ENCODE data around the gene IFT27.

The IFT27 gene

DNA sequence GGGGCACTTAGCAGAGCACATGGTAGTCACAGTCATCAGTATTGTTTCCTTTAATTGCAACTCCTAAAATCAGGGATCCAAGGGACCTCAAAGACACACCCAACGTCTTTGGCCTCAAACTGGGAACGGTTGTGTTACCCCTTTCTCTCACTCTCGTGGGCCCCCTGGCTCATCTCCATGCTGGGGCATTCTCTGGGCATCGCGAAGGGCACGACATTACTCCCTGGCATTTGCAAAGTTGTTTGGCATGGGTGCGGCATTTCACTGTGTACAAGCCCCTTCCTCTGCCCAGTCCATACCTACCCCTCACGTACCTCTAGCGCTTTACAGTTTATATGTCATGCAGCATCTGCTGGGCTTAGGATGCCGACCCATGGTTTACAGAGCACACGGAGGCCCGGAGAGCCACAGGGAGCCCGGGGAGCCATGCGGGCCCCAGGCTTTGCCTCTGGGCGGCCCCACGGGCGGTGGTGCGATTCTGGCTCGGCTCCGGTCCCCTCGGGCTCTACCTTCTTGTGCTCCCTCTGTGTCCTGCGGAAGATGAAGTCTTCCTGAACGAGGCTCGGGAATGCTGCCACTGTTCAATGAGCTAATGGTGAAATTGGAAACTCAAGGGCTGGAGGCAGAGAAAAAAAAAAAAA lies 50.4 kb downstream of the IFT27 start:
- DNase-seq (ENCODE audit: low spot score): no peak

DNA sequence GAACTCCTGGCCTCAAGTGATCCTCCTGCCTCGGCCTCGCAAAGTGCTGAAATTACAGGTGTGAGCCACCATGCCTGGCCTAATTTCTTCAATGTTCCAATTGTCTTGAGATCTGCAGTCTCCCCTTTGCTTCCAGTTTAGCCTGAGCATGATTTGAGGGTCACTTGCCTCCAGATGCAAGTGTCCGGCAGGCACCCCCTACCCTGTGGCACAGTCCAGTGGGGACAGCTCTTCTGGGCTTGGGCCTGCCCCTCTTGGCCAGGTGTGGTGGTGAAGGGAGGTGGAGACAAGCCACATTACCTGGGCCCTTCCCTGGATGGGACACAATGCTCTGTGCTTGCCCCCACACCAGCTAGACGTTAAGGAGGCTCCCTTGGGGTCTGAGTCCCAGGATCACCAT lies 51.1 kb downstream of the IFT27 start:
- DNase-seq (ENCODE audit: low spot score): no peak

DNA sequence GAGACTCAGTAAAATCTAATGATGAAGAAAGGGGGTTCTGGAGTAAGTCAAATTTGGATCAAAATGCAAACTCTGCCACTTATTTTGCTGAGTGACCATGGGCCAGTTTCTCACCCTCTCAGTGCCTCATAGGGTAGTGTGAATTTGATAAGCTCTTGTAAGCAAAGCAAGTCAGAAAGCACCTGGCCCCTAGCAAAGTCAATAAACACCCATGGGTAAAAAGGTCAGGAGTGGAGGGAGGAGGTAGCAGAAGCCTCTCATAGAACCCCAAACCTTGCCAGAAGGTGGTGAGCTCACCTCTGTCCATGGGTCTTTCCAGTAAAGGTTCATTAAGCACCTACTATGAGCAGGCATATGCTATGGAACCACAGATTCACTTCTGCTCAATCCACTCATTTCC lies 53.9 kb downstream of the IFT27 start:
- no peak for DNase-seq (ENCODE audit: low spot score)

DNA sequence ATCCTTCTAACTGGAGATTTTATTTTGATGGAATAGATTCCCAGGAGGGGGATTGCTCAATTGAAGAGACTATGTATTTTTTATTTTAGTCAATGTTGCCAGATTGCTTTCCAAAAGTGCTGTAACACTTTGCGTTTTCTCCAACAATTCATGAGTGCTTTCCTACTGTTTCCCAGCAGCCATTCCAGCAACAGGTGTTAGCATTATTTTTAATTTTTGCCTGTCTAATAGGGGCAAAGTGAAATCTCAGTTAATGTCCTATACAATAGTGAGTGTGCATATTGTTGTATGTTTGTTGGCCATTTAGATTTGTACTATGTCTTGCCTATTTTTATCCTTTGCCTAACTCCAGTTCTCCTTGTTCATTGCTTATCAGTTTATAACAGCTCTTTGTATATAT lies 60.3 kb downstream of the IFT27 start:
- no peak for DNase-seq (ENCODE audit: low spot score)

DNA sequence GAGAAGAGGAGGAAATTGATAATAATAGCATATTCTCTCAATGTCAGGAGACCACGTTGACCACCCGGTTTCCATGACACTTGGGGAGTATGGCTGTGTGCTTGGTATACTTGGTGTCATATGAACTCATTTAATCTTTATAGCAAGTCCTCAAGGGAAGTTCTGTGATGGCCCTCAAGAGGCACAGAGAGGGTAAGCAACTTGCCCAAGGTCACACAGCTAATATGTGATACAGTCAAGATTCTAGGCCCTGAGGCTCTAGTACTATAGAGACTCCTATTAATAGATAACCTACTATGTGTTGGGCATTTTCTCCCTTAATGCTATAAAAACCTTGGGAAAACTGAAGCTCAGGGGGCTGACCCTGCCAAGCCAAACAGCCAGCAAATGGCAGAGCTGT lies 61.8 kb downstream of the IFT27 start:
- DNase-seq (ENCODE audit: low spot score): no peak

DNA sequence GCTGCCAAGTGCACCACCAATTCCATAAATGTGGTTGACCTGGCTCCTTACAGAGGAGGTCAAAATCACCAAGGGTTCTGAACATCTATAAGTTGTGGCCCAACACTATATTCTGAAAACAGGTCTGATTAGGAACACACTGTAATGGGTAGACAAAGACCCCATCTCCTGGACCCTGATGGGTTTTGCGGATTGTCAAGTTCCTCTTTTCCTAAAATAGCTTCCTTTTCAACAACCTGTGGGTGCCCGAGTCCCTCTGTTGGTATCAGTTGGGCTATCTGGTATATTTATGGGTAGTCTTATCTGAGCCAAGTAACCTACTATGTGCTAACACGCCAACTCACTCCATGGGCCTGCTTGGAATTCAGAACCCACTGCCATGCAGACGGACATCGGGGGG lies 62.5 kb downstream of the IFT27 start:
- DNase-seq (ENCODE audit: low spot score): no peak
